SKM-1 treated with dmso at 0.1 percent for 144 hours (cell line): ENCODE data around the gene GAB1.

Source experiments
- DNase-seq: peaks from one replicate; lab custom pipeline; 2025; ENCODE audit not compliant: unreplicated experiment; lab: John Stamatoyannopoulos, UW

GAB1 gene

GRCh38 chr4:143473334-143474126 is 136.9 kb downstream of the GAB1 start:
- DNase-seq, result no peak

- DNase-seq, result no peak
Measured at GRCh38 chr4:143477487-143477886, 140.8 kb downstream of the GAB1 start.

GRCh38 chr4:143481361-143481760 is 144.7 kb downstream of the GAB1 start:
- DNase-seq, result no peak

- DNase-seq, result peak; percentile 10
Measured at GRCh38 chr4:143482840-143483239, 146.2 kb downstream of the GAB1 start.

- no peak for DNase-seq
Measured at GRCh38 chr4:143486314-143486713, 149.6 kb downstream of the GAB1 start.

- no peak for DNase-seq
Measured at GRCh38 chr4:143488687-143489086, 152.0 kb downstream of the GAB1 start.

GRCh38 chr4:143489106-143489505 is 152.4 kb downstream of the GAB1 start:
- no peak for DNase-seq

- no peak for DNase-seq
Measured at GRCh38 chr4:143498021-143498420, 161.3 kb downstream of the GAB1 start.

- DNase-seq, result peak; percentile 64
Measured at GRCh38 chr4:143502231-143502630, 165.6 kb downstream of the GAB1 start.

GRCh38 chr4:143506031-143506430 is 169.4 kb downstream of the GAB1 start:
- no peak for DNase-seq

GRCh38 chr4:143511906-143512305 is 175.2 kb downstream of the GAB1 start:
- no peak for DNase-seq

GRCh38 chr4:143512978-143513313 is 176.3 kb downstream of the GAB1 start:
- DNase-seq, result no peak

- DNase-seq, result peak; percentile 99
Measured at GRCh38 chr4:143513314-143514168, 176.9 kb downstream of the GAB1 start, which contains the start of gene SMARCA5. TSS of gene SMARCA5 (plus strand) at chr4:143513702. CDS start at chr4:143513925, 223 bp downstream.

- DNase-seq, result no peak
Measured at GRCh38 chr4:143514169-143514495, 177.5 kb downstream of the GAB1 start.

GRCh38 chr4:143514497-143514896 is 177.8 kb downstream of the GAB1 start:
- DNase-seq, result no peak

GRCh38 chr4:143514901-143515300 is 178.2 kb downstream of the GAB1 start:
- no peak for DNase-seq

- DNase-seq, result no peak
Measured at GRCh38 chr4:143515905-143516304, 179.2 kb downstream of the GAB1 start.

GRCh38 chr4:143517764-143518163 is 181.1 kb downstream of the GAB1 start:
- no peak for DNase-seq
